Kidney (tissue), 14 donors: ENCODE data around the gene HRH1. TPM values are rescaled to one million over a fixed set of nuclear protein-coding genes. Genes with fewer than 3 reads are reported as not detected.
"Not testable (repeated sequence)": the region's sequence is repeated elsewhere in the genome, so short reads cannot be mapped to it uniquely, and the experiment has no call there.

Experiments used
- DNase-seq, 5 donors: peaks; one replicate each; pipeline ENCODE4 v3.0.0-alpha.2; 2013 to 2020
- FAIRE-seq: peaks from 2 replicates; lab custom pipeline; 2012; peaks lifted over from hg19 to GRCh38; lab: Jason Lieb, UNC
- H3K27ac ChIP-seq, 2 donors: one replicate each; pipeline ENCODE4 v1.7.0; 2013; ENCODE audit warnings: low read depth in 2 of 2, low read length in 2 of 2, inconsistent platforms in 1 of 2
- H3K27me3 ChIP-seq: one replicate; pipeline ENCODE4 v1.7.1; 2013; ENCODE audit warnings: low read length, inconsistent platforms; ENCODE audit not compliant: control insufficient read depth, insufficient read depth
- H3K36me3 ChIP-seq, 3 donors: one replicate each; pipeline versions ENCODE4 v1.7.0 to v1.7.1; 2013; ENCODE audit warnings: low read length in 3 of 3, control low read depth in 1 of 3, inconsistent platforms in 1 of 3; ENCODE audit not compliant: insufficient read depth in 3 of 3, control insufficient read depth in 2 of 3
- H3K4me1 ChIP-seq, 3 donors: one replicate each; pipeline versions ENCODE4 v1.7.0 to v1.7.1; 2013; ENCODE audit warnings: low read length in 3 of 3, inconsistent platforms in 1 of 3, low read depth in 1 of 3; ENCODE audit not compliant: control insufficient read depth in 2 of 3, insufficient read depth in 2 of 3
- H3K4me3 ChIP-seq, 3 donors: one replicate each; pipeline versions ENCODE4 v1.7.0 to v1.8.1; 2013; ENCODE audit warnings: low read length in 3 of 3, control low read depth in 1 of 3, inconsistent platforms in 1 of 3
- H3K9ac ChIP-seq, 3 donors: one replicate each; pipeline versions ENCODE4 v1.7.0 to v1.7.1; 2013; ENCODE audit warnings: low read length in 3 of 3, control low read depth in 1 of 3, inconsistent platforms in 1 of 3
- H3K9me3 ChIP-seq, 3 donors: one replicate each; pipeline versions ENCODE4 v1.7.0 to v1.7.1; 2013; ENCODE audit warnings: low read length in 3 of 3, control low read depth in 1 of 3, inconsistent platforms in 1 of 3; ENCODE audit not compliant: control insufficient read depth in 2 of 3, insufficient read depth in 1 of 3
- intact Hi-C: fragments of 100-400 bp; cut with DNase I; formaldehyde crosslinking; loops from one replicate; pipeline ENCODE4 v1.11.1; 2022
- polyA plus RNA-seq: library from polyadenylated mRNA; stranded (reverse); fragments of 350-450 nt; fragmentation: Illumina TruSeq; extraction: RNeasy Lipid Tissue Mini Kit (QIAGEN cat#74804); gene quantifications from one replicate; pipeline ENCODE4 v1.2.3, GENCODE V29; 2014; ENCODE audit warnings: low read depth, low replicate concordance; ENCODE audit not compliant: insufficient read depth
- total RNA-seq: library from RNA; stranded (reverse); fragmentation: NEBNext Ultra II Directional; extraction: Animal tissue kit (Norgen Biotek cat#: 25700); gene quantifications from one replicate; pipeline ENCODE4 v1.2.1, GENCODE V29; 2021
- TF ChIP-seq, protein P1 (sequence below): IDR thresholded peaks from 3 replicates; pipeline ENCODE4 v1.5.1; 2012; ENCODE audit warnings: mild to moderate bottlenecking, moderate library complexity, borderline replicate concordance; ENCODE audit not compliant: insufficient read depth; ENCODE audit errors: extremely low read depth
- donor health status: control.
- donor health status: control.
- donor health status: control.
- donor health status: control.
- donor health status: control.
- donor health status: DM: yes; HTN: yes; CAD: no.
- donor health status: Normal renal cell carcinoma (clear cell type).

HRH1 gene
- total and polyA plus RNA-seq, 2 donors from 2014 or later: 1.9 to 32.3 TPM

DNA sequence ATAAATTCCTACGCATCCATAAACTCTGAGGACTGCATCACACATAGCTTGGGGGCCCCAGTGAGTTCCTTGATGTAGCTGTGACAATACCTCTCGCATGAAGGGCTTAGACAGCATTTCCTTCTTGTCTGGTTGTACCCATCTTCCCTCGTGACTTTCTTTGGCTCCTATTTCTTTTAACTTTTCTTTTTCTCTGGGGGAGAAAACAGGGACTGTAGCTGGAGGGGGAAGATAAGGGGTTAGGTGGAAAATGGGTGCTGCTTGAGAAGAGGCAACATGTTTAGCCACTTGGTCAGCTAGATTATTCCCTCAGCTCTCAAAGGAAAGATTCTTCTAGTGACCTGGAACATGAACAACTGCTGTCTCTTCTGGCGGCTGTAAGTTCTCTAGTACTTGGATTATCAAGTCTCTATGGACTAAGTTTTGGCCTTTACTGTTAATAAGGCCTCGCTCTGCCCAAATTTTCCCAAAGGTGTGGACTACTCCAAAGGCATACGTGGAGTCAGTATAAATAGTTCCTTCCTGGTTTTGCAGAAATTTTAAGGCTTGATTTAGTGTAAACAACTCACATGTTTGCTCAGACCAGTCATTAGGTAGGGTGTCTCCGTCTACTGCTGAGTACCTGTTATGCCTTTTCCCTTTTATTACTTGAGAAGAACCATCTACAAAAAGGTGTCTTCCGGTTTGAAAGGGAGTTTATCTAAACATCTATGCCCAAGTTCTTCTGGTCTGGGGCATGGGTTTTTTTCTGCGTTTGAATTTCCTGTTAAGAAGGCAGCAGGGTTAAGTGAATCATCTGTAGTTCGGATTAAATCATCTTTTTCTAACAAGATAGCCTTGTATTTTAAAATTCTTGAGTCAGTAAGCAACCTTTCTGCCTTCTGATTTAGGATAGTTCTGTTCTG, 96.9 kb downstream of the HRH1 start:
- FAIRE-seq: no peak
- TF ChIP-seq, protein P1, sequence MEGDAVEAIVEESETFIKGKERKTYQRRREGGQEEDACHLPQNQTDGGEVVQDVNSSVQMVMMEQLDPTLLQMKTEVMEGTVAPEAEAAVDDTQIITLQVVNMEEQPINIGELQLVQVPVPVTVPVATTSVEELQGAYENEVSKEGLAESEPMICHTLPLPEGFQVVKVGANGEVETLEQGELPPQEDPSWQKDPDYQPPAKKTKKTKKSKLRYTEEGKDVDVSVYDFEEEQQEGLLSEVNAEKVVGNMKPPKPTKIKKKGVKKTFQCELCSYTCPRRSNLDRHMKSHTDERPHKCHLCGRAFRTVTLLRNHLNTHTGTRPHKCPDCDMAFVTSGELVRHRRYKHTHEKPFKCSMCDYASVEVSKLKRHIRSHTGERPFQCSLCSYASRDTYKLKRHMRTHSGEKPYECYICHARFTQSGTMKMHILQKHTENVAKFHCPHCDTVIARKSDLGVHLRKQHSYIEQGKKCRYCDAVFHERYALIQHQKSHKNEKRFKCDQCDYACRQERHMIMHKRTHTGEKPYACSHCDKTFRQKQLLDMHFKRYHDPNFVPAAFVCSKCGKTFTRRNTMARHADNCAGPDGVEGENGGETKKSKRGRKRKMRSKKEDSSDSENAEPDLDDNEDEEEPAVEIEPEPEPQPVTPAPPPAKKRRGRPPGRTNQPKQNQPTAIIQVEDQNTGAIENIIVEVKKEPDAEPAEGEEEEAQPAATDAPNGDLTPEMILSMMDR: no peak
- intact Hi-C loops: no loop called here
- no peaks in the 10 kb centered on the region for H3K36me3 ChIP-seq
- no peaks in the 10 kb centered on the region for H3K4me1 ChIP-seq
- no peak for DNase-seq
- H3K27me3 ChIP-seq: no peaks in the 10 kb centered on the region
- no peak overlapping the region for H3K9ac ChIP-seq
- H3K4me3 ChIP-seq: no peak overlapping the region
- no peaks in the 10 kb centered on the region for H3K9me3 ChIP-seq
- no peak overlapping the region for H3K27ac ChIP-seq

DNA sequence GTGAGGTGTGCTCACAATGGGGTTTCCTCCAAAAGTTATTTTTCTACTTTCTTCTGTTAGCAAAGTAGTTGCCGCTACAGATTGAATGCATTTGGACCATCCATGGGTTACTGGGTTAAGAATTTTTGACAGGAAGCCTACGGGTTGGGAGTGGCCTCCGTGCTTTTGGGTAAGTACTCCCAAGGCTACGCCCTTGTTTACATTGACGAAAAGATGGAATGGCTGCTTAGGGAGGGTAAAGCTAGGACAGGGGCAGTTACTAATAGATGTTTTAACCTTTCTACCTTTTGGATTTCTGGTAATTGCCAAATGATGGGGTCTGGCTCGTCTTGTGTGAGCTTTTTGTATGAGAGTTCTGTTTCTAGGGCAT, 97.5 kb downstream of the HRH1 start:
- Histone ChIP-seq H3K4me3 (no peak overlapping the region), H3K9ac (no peak overlapping the region), H3K4me1 (no peaks in the 10 kb centered on the region), H3K27me3 (no peaks in the 10 kb centered on the region), H3K36me3 (no peaks in the 10 kb centered on the region), H3K27ac (no peak overlapping the region), H3K9me3 (no peaks in the 10 kb centered on the region)
- intact Hi-C loops: no loop called here
- TF ChIP-seq, protein P1: no peak
- FAIRE-seq (no peak), DNase-seq (no peak)

DNA sequence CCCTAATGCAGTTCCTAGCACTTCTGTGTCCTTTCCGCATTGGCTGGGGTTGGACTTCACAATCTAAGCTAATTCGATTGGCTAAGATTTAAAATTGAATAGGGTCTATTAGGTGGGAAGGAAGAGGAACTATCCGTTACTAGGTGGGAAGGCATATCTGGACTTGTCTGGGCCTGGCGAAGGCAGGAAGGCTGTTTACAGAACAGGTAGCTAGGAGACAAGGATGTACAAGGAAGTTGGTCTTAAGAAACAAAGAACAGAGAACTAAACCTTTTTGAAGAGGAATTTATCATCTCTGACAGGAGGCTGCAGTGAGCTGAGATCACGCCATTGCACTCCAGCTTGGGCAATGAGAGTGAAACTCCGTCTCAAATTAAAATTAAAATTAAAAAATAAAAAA, 100.6 kb downstream of the HRH1 start:
- Histone ChIP-seq H3K9me3 (no peaks in the 10 kb centered on the region), H3K4me3 (no peak overlapping the region), H3K4me1 (no peaks in the 10 kb centered on the region), H3K9ac (no peak overlapping the region), H3K27ac (no peak overlapping the region), H3K36me3 (no peaks in the 10 kb centered on the region), H3K27me3 (no peaks in the 10 kb centered on the region)
- intact Hi-C loops: no loop called here
- FAIRE-seq (no peak), DNase-seq (no peak)
- TF ChIP-seq, protein P1: no peak

DNA sequence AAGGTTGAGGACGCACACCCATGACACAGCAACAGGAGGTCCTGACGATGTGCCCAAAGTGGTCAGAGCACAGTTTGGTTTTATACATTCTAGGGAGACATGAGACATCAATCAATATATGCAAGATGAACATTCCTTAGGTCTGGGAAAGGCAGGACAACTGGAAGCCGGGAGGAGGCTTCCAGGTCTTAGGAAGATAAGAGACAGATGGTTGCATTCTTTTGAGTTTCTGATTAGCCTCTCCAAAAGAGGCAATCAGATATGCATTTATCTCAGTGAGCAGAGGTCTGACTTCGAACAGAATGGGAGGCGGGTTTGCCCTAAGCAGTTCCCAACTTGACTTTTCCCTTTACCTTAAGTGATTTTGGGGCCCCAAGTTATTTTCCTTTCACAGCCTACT, 101.2 kb downstream of the HRH1 start:
- DNase-seq, H3K9me3 ChIP-seq, H3K4me1 ChIP-seq, FAIRE-seq, H3K4me3 ChIP-seq, H3K9ac ChIP-seq, intact Hi-C loops, H3K36me3 ChIP-seq, H3K27me3 ChIP-seq, H3K27ac ChIP-seq: not testable (repeated sequence)
